ENCODE measurements around the gene CAPN12.

DNA sequence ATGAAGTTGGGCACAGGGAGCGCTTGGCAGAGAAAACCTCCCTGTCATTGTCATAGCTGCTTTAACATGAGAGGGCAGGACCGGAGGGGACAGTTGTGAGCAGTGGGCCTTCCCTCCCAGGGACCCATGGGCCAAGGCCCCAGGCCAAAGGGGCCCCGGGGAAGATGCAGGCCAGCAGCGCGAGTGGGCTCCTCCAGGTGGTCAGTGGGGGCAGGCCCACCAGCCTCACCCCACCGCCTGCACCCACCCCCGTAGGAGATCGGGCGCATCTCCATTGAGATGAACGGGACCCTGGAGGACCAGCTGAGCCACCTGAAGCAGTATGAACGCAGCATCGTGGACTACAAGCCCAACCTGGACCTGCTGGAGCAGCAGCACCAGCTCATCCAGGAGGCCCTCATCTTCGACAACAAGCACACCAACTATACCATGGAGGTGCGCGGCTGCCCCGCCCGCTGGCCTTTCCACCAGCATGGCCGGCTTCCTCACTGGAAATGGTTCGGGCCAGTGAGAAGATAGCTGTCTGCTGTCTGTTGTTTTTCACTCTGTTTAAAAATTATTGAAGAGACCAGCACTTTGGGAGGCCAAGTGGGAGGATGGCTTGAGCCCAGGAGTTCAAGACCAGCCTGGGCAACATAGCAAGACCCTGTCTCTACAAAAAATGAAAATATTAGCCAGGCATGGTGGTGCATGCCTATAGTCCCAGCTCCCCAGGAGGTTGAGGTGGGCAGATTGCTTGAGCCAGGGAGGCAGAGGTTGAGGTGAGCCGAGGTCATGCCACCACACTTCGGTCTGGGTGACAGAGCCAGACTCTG, 18.6 kb downstream of the CAPN12 start:
- TF ChIP-seq, protein P1, sequence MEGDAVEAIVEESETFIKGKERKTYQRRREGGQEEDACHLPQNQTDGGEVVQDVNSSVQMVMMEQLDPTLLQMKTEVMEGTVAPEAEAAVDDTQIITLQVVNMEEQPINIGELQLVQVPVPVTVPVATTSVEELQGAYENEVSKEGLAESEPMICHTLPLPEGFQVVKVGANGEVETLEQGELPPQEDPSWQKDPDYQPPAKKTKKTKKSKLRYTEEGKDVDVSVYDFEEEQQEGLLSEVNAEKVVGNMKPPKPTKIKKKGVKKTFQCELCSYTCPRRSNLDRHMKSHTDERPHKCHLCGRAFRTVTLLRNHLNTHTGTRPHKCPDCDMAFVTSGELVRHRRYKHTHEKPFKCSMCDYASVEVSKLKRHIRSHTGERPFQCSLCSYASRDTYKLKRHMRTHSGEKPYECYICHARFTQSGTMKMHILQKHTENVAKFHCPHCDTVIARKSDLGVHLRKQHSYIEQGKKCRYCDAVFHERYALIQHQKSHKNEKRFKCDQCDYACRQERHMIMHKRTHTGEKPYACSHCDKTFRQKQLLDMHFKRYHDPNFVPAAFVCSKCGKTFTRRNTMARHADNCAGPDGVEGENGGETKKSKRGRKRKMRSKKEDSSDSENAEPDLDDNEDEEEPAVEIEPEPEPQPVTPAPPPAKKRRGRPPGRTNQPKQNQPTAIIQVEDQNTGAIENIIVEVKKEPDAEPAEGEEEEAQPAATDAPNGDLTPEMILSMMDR (IDR thresholded peaks at IDR 0.05) = no peak
- TF ChIP-seq EP300 (IDR thresholded peaks at IDR 0.05) (no peak), POLR2AphosphoS5 (IDR thresholded peaks at IDR 0.05) (no peak), POLR2A (IDR thresholded peaks at IDR 0.05; ENCODE audit: low read depth) (no peak)

Data from esophagus muscularis mucosa (tissue), 4 donors.